Endothelial cell of umbilical vein (primary cell): ENCODE results near the gene LAMB3. TPM values are rescaled to one million over a fixed set of nuclear protein-coding genes. Genes with fewer than 3 reads are reported as not detected.

Source experiments
- BruUV-seq: library from RNA; stranded (reverse); fragments of 400-500 nt; replicated peaks from 2 replicates; lab custom pipeline; 2021; lab: Mats Ljungman, UMichigan
- CTCF ChIA-PET: fragments of 300-600, 350-600 bp; sonication (Branson Sonifier 250); formaldehyde crosslinking; loops from one replicate; lab custom pipeline; 2021; ENCODE audit warnings: antibody characterized with exemption, inconsistent platforms; lab: Charles Lee
- POLR2A ChIA-PET: fragments of 300-600, 350-600 bp; sonication (Branson Sonifier 250); formaldehyde crosslinking; loops from one replicate; lab custom pipeline; 2021; ENCODE audit warnings: antibody characterized with exemption, inconsistent platforms; lab: Charles Lee
- DNase-seq: peaks from one replicate; pipeline ENCODE4 v3.0.0-alpha.2; 2011; ENCODE audit warnings: low read depth, low spot score
- FAIRE-seq: peaks from 2 replicates; lab custom pipeline; 2011; peaks lifted over from hg19 to GRCh38; lab: Jason Lieb, UNC
- H2AFZ ChIP-seq: 2 replicates; pipeline ENCODE4 v1.6.0; 2012; ENCODE audit warnings: low read depth, low read length, control low read depth, inconsistent platforms
- H3K27ac ChIP-seq: 2 replicates; pipeline ENCODE4 v1.5.1; 2011; ENCODE audit warnings: low read depth, mild to moderate bottlenecking, control low read depth, low read length, moderate library complexity; ENCODE audit not compliant: insufficient read depth
- H3K27me3 ChIP-seq, 2 experiments: 2 replicates each; pipeline versions ENCODE4 v1.6.0 to v1.6.1; 2011; ENCODE audit warnings: low read length in 2 of 2, mixed read lengths in 1 of 2; ENCODE audit not compliant: control insufficient read depth in 2 of 2, insufficient read depth in 2 of 2
- H3K36me3 ChIP-seq, 2 experiments: 2 replicates in 1 of 2; 3 replicates in 1 of 2; pipeline ENCODE4 v1.5.1; 2011; ENCODE audit warnings: low read length in 2 of 2, mild to moderate bottlenecking in 1 of 2, moderate library complexity in 1 of 2; ENCODE audit not compliant: control insufficient read depth in 2 of 2, insufficient read depth in 2 of 2; ENCODE audit errors: extremely low read depth in 1 of 2
- H3K4me1 ChIP-seq: 3 replicates; pipeline ENCODE4 v1.5.1; 2011; ENCODE audit warnings: mild to moderate bottlenecking, low read length; ENCODE audit not compliant: control insufficient read depth, insufficient read depth; ENCODE audit errors: extremely low read depth
- H3K4me2 ChIP-seq: 2 replicates; pipeline ENCODE4 v1.6.1; 2011; ENCODE audit warnings: low read length, control low read depth, mixed read lengths; ENCODE audit not compliant: insufficient read depth
- H3K4me3 ChIP-seq, 3 experiments: fragments of 200-600 bp in 1 of 3; sonication (generic), shearing (Covaris generic) in 1 of 3; replicated peaks in 1 of 3; 2 replicates each; pipeline ENCODE4 v1.5.1; 2011 to 2016; ENCODE audit warnings: control low read depth in 3 of 3, low read length in 3 of 3, mild to moderate bottlenecking in 2 of 3, inconsistent platforms in 1 of 3, low read depth in 1 of 3, moderate library complexity in 1 of 3; ENCODE audit not compliant: insufficient read depth in 1 of 3
- H3K79me2 ChIP-seq: 2 replicates; pipeline ENCODE4 v1.6.0; 2012; ENCODE audit warnings: low read length, inconsistent platforms; ENCODE audit not compliant: control insufficient read depth, insufficient read depth
- H3K9ac ChIP-seq: replicated peaks from 2 replicates; pipeline ENCODE3; 2011; ENCODE audit warnings: low read length, control low read depth; ENCODE audit not compliant: insufficient read depth; ENCODE audit errors: extremely low read depth
- H3K9me1 ChIP-seq: replicated peaks from 3 replicates; pipeline ENCODE4 v1.6.0; 2011; ENCODE audit warnings: mild to moderate bottlenecking, low read length; ENCODE audit not compliant: control insufficient read depth, insufficient read depth; ENCODE audit errors: extremely low read depth
- H3K9me3 ChIP-seq: replicated peaks from 2 replicates; pipeline ENCODE4 v1.5.1; 2012; ENCODE audit warnings: low read length, inconsistent platforms; ENCODE audit not compliant: control insufficient read depth, insufficient read depth
- H4K20me1 ChIP-seq: replicated peaks from 2 replicates; pipeline ENCODE3; 2011; ENCODE audit warnings: mild to moderate bottlenecking, low read length; ENCODE audit not compliant: control insufficient read depth, insufficient read depth; ENCODE audit errors: extremely low read depth
- CTCF ChIP-seq, 2 donors: IDR thresholded peaks; 1 replicate in 1 of 2; 2 replicates in 1 of 2; pipeline ENCODE4 v1.5.1; 2011; ENCODE audit warnings: low read length in 2 of 2, mild to moderate bottlenecking in 2 of 2, moderate library complexity in 2 of 2, control low read depth in 1 of 2, inconsistent platforms in 1 of 2, low read depth in 1 of 2; ENCODE audit not compliant: insufficient read depth in 1 of 2; ENCODE audit errors: extremely low read depth in 1 of 2
- EZH2 ChIP-seq: IDR thresholded peaks from 2 replicates; pipeline ENCODE4 v1.6.1; 2012; ENCODE audit warnings: borderline replicate concordance, low read depth, mild to moderate bottlenecking, moderate library complexity, low read length, inconsistent platforms; ENCODE audit not compliant: severe bottlenecking
- FOS ChIP-seq: IDR thresholded peaks from 2 replicates; pipeline ENCODE4 v1.6.1; 2011; ENCODE audit warnings: mild to moderate bottlenecking, low read length, moderate library complexity, borderline replicate concordance; ENCODE audit not compliant: insufficient read depth
- GATA2 ChIP-seq: IDR thresholded peaks from 2 replicates; pipeline ENCODE4 v1.7.0; 2011; ENCODE audit warnings: low read depth, mild to moderate bottlenecking, moderate library complexity, mixed read lengths, low read length; ENCODE audit not compliant: insufficient read length, insufficient read depth
- JUN ChIP-seq: IDR thresholded peaks from 2 replicates; pipeline ENCODE4 v1.6.1; 2011; ENCODE audit warnings: borderline replicate concordance, low read depth; ENCODE audit not compliant: insufficient read length, insufficient read depth
- MAX ChIP-seq: IDR thresholded peaks from 2 replicates; pipeline ENCODE4 v1.6.1; 2011; ENCODE audit not compliant: insufficient read depth, insufficient read length
- MYC ChIP-seq: IDR thresholded peaks from one replicate; pipeline ENCODE4 v1.6.1; 2011; ENCODE audit warnings: mild to moderate bottlenecking, low read depth, low read length
- POLR2A ChIP-seq: IDR thresholded peaks from 2 replicates; pipeline ENCODE4 v1.6.1; 2012; ENCODE audit warnings: low read depth, mild to moderate bottlenecking, control low read depth, low read length
- POLR2AphosphoS5 ChIP-seq: IDR thresholded peaks from 2 replicates; pipeline ENCODE4 v1.6.1; 2012; ENCODE audit warnings: low read depth, mild to moderate bottlenecking, control low read depth, low read length, moderate library complexity; ENCODE audit not compliant: insufficient read depth
- dilution Hi-C: fragments of 300-500 bp; cut with MboI; formaldehyde crosslinking; loops from one replicate; pipeline ENCODE4 v1.15.0; 2019; ENCODE audit warnings: low sequenced_read_pairs; ENCODE audit not compliant: extremely low pct_ligation_motif_present
- intact Hi-C: fragments of 100-400 bp; cut with micrococcal nuclease; formaldehyde crosslinking; loops from one replicate; pipeline ENCODE4 v1.10.0; 2022
- polyA plus RNA-seq, 4 experiments: library from polyadenylated mRNA; depleted of rRNA in 3 of 4; stranded (reverse) in 3 of 4; unstranded in 1 of 4; fragments of >200 nt; gene quantifications; 2 replicates each; pipeline versions ENCODE4 v1.2.1 to v1.2.3, GENCODE V29; 2011 to 2012; ENCODE audit warnings: missing spikeins in 1 of 4
- total RNA-seq: library from RNA; stranded (reverse); gene quantifications from 2 replicates; pipeline ENCODE4 v1.2.3, GENCODE V29; 2021

Gene LAMB3
- total and polyA plus RNA-seq, 2 donors (not counting 3 experiments of a cell fraction or from before 2014, with no cell fraction given): 2.6 to 3.1 TPM

GRCh38 chr1:209648346-209648745 is 3.9 kb downstream of the LAMB3 start:
- no peak for DNase-seq
- Histone ChIP-seq H3K4me2 (no peak overlapping the region), H3K9ac (no peak overlapping the region), H2AFZ (no peak overlapping the region), H3K79me2 (no peaks in the 10 kb centered on the region), H3K4me3 (no peak overlapping the region), H3K27me3 (no peaks in the 10 kb centered on the region), H3K9me1 (no peaks in the 10 kb centered on the region), H3K4me1 (peaks cover 27% of the 10 kb centered on the region), H3K27ac (no peak overlapping the region), H3K36me3 (no peaks in the 10 kb centered on the region), H4K20me1 (no peaks in the 10 kb centered on the region), H3K9me3 (no peaks in the 10 kb centered on the region)
- no peak for FAIRE-seq
- CTCF ChIA-PET: interaction anchor here (1.1 to 2.3 kb wide), 6 partner anchors 9 to 62 kb away, joined by 3 to 10 read pairs (median 8); partner anchors contain the start of gene G0S2
- POLR2A ChIA-PET: no interaction called here
- BruUV-seq: no TSS peak
- TF ChIP-seq JUN (no peak), GATA2 (no peak), POLR2A (no peak), POLR2AphosphoS5 (no peak), EZH2 (no peak), CTCF (IDR thresholded peaks at IDR 0.05; ENCODE audit: extremely low read depth in 1 of 2, insufficient read depth in 1 of 2, low read depth in 1 of 2, low read length in 2 of 2) (no peak), FOS (no peak), MYC (no peak), MAX (no peak)
- intact Hi-C loops (loop anchor here (5.0 kb wide), 1 partner anchor 44 kb away; no protein-coding TSS in a partner anchor), dilution Hi-C loops (no loop called here)
